CD14-positive monocyte (primary cell): ENCODE results near the gene CENPM. TPM values are rescaled to one million over a fixed set of nuclear protein-coding genes. Genes with fewer than 3 reads are reported as not detected.
A peak's percentile ranks its signal among the peaks of the same experiment; 100 is the strongest.

Source experiments
- DNase-seq, 3 donors: peaks; one replicate each; pipeline ENCODE4 v3.0.0-alpha.2; 2011 to 2022
- H2AFZ ChIP-seq: 2 replicates; pipeline ENCODE4 v1.6.0; 2012; ENCODE audit warnings: mild to moderate bottlenecking, low read depth, low read length, inconsistent platforms; ENCODE audit not compliant: insufficient read depth, poor library complexity, severe bottlenecking
- H3K27ac ChIP-seq, 2 donors: 1 replicate in 1 of 2; 2 replicates in 1 of 2; pipeline ENCODE4 v1.5.1; 2012 to 2013; ENCODE audit warnings: low read length in 2 of 2, control low read depth in 1 of 2, inconsistent platforms in 1 of 2, low read depth in 1 of 2, mild to moderate bottlenecking in 1 of 2
- H3K27me3 ChIP-seq, 2 donors: one replicate each; pipeline versions ENCODE4 v1.6.0 to v1.6.1; 2011 to 2013; ENCODE audit warnings: low read length in 2 of 2; ENCODE audit not compliant: control insufficient read depth in 2 of 2, insufficient read depth in 2 of 2
- H3K36me3 ChIP-seq, 2 donors: replicated peaks in 1 of 2; 1 replicate in 1 of 2; 2 replicates in 1 of 2; pipeline versions ENCODE4 v1.5.1 to v1.6.1; 2012 to 2013; ENCODE audit warnings: low read length in 2 of 2, control low read depth in 1 of 2, inconsistent platforms in 1 of 2, mild to moderate bottlenecking in 1 of 2; ENCODE audit not compliant: insufficient read depth in 2 of 2, control insufficient read depth in 1 of 2
- H3K4me1 ChIP-seq, 2 donors: 1 replicate in 1 of 2; 2 replicates in 1 of 2; pipeline versions ENCODE4 v1.5.1 to v1.6.1; 2012 to 2013; ENCODE audit warnings: low read length in 2 of 2, control low read depth in 1 of 2, inconsistent platforms in 1 of 2, mild to moderate bottlenecking in 1 of 2, moderate library complexity in 1 of 2; ENCODE audit not compliant: insufficient read depth in 2 of 2, control insufficient read depth in 1 of 2
- H3K4me2 ChIP-seq: replicated peaks from 2 replicates; pipeline ENCODE3; 2012; ENCODE audit warnings: low read length, moderate library complexity, mild to moderate bottlenecking; ENCODE audit not compliant: poor library complexity, severe bottlenecking; ENCODE audit errors: extremely low read depth
- H3K4me3 ChIP-seq, 3 experiments: fragments of 200-600 bp in 1 of 3; sonication (generic) in 1 of 3; replicated peaks in 1 of 3; 1 replicate in 2 of 3; 2 replicates in 1 of 3; pipeline ENCODE4 v1.5.1; 2011 to 2013; ENCODE audit warnings: low read length in 3 of 3, mild to moderate bottlenecking in 3 of 3, control low read depth in 2 of 3, low read depth in 2 of 3, inconsistent platforms in 1 of 3, moderate library complexity in 1 of 3
- H3K79me2 ChIP-seq: 2 replicates; pipeline ENCODE4 v1.6.0; 2012; ENCODE audit warnings: mild to moderate bottlenecking, control low read depth, inconsistent platforms, low read length, moderate library complexity; ENCODE audit not compliant: insufficient read depth
- H3K9ac ChIP-seq: 2 replicates; pipeline ENCODE4 v1.6.0; 2017; ENCODE audit warnings: low read length, mild to moderate bottlenecking; ENCODE audit not compliant: insufficient read depth, poor library complexity, severe bottlenecking
- H3K9me3 ChIP-seq, 2 donors: replicated peaks in 1 of 2; 1 replicate in 1 of 2; 2 replicates in 1 of 2; pipeline versions ENCODE4 v1.5.1 to v1.6.1; 2012 to 2013; ENCODE audit warnings: low read length in 2 of 2, control low read depth in 1 of 2; ENCODE audit not compliant: control insufficient read depth in 1 of 2, insufficient read depth in 1 of 2
- H4K20me1 ChIP-seq: 2 replicates; pipeline ENCODE4 v1.6.0; 2012; ENCODE audit warnings: mild to moderate bottlenecking, low read length, control low read depth, moderate library complexity; ENCODE audit not compliant: insufficient read depth
- H3K27ac Mint-ChIP-seq, 7 donors: one replicate each; pipeline ENCODE4 v1.8.0; 2020; ENCODE audit warnings: mild to moderate bottlenecking in 7 of 7, mixed read lengths in 7 of 7, moderate library complexity in 6 of 7, inconsistent platforms in 2 of 7
- H3K27me3 Mint-ChIP-seq, 3 donors: one replicate each; pipeline ENCODE4 v1.8.0; 2021 to 2022; ENCODE audit warnings: low read depth in 3 of 3, mild to moderate bottlenecking in 3 of 3, mixed read lengths in 3 of 3, moderate library complexity in 3 of 3, inconsistent platforms in 1 of 3
- H3K36me3 Mint-ChIP-seq, 2 donors: one replicate each; pipeline ENCODE4 v1.8.0; 2020; ENCODE audit warnings: mixed read lengths in 2 of 2, inconsistent platforms in 1 of 2, mild to moderate bottlenecking in 1 of 2
- H3K4me1 Mint-ChIP-seq: one replicate; pipeline ENCODE4 v1.8.0; 2020; ENCODE audit warnings: mild to moderate bottlenecking, mixed read lengths
- H3K4me3 Mint-ChIP-seq, 2 donors: one replicate each; pipeline ENCODE4 v1.8.0; 2020; ENCODE audit warnings: mild to moderate bottlenecking in 2 of 2, mixed read lengths in 2 of 2, moderate library complexity in 1 of 2
- H3K9me3 Mint-ChIP-seq, 7 donors: one replicate each; pipeline ENCODE4 v1.8.0; 2020 to 2022; ENCODE audit warnings: mixed read lengths in 7 of 7, mild to moderate bottlenecking in 6 of 7, moderate library complexity in 6 of 7, inconsistent platforms in 2 of 7
- CTCF ChIP-seq: fragments of 200-600 bp; IDR thresholded peaks from one replicate; pipeline ENCODE4 v1.8.0; 2022; ENCODE audit warnings: antibody characterized with exemption, mild to moderate bottlenecking
- WGBS: methylation state at CpG from one replicate; pipeline ENCODE4 v1.1.5; 2013; ENCODE audit warnings: missing lambda C conversion rate; ENCODE audit not compliant: insufficient coverage; 5-methylcytosine and 5-hydroxymethylcytosine counted together
- intact Hi-C, 2 donors: fragments of 100-400 bp; cut with micrococcal nuclease; formaldehyde crosslinking; loops; one replicate each; pipeline versions ENCODE4 v1.15.0 to v1.15.1; 2023
- polyA plus RNA-seq, 3 donors: library from polyadenylated mRNA; depleted of rRNA in 1 of 3; unstranded in 2 of 3; stranded (reverse) in 1 of 3; fragments of 300-500 nt in 2 of 3; fragments of >200 nt in 1 of 3; fragmentation: Illumina TruSeq in 2 of 3; gene quantifications; 1 replicate in 2 of 3; 2 replicates in 1 of 3; pipeline ENCODE4 v1.2.3, GENCODE V29; 2012 to 2021

The CENPM gene
- polyA plus RNA-seq, 3 donors: 0.20 TPM; not detected in 2

GRCh38 chr22:41943661-41944209 is 3.2 kb downstream of the CENPM start:
- peak overlapping the region in 1 of 2 donors; percentile 34 for H3K4me3 Mint-ChIP-seq
- Histone ChIP-seq H2AFZ (peak overlapping the region; percentile 13), H3K27ac (peak overlapping the region in 1 of 2 donors; percentile 13), H3K79me2 (peaks cover 17% of the 10 kb centered on the region), H3K9me3 (no peaks in the 10 kb centered on the region), H3K27me3 (no peaks in the 10 kb centered on the region), H3K9ac (no peak overlapping the region), H4K20me1 (no peaks in the 10 kb centered on the region), H3K4me2 (no peak overlapping the region), H3K36me3 (peaks cover 3% of the 10 kb centered on the region in 2 donors), H3K4me3 (no peak overlapping the region), H3K4me1 (peaks cover 26 to 36% of the 10 kb centered on the region in 2 donors)
- H3K27ac Mint-ChIP-seq: peak overlapping the region in 4 of 7 donors; percentile 59 to 83 (median 72)
- DNase-seq: peak in 1 of 3 donors; percentile 41
- H3K27me3 Mint-ChIP-seq: peaks cover 0 to 5% (median 0%) of the 10 kb centered on the region in 3 donors
- peaks cover 0 to 3% (median 0%) of the 10 kb centered on the region in 7 donors for H3K9me3 Mint-ChIP-seq
- WGBS: 33% methylated on average over 4 of the region's 9 CpGs
- peaks cover 9 to 23% of the 10 kb centered on the region in 2 donors for H3K36me3 Mint-ChIP-seq
- peaks cover 38% of the 10 kb centered on the region for H3K4me1 Mint-ChIP-seq
- no peak for TF ChIP-seq CTCF
- intact Hi-C loops: loop anchor here (5.0 kb wide), 2 partner anchors 111 to 276 kb away; partner anchors contain the start of gene SREBF2 (in 1 of the 2)

DNA sequence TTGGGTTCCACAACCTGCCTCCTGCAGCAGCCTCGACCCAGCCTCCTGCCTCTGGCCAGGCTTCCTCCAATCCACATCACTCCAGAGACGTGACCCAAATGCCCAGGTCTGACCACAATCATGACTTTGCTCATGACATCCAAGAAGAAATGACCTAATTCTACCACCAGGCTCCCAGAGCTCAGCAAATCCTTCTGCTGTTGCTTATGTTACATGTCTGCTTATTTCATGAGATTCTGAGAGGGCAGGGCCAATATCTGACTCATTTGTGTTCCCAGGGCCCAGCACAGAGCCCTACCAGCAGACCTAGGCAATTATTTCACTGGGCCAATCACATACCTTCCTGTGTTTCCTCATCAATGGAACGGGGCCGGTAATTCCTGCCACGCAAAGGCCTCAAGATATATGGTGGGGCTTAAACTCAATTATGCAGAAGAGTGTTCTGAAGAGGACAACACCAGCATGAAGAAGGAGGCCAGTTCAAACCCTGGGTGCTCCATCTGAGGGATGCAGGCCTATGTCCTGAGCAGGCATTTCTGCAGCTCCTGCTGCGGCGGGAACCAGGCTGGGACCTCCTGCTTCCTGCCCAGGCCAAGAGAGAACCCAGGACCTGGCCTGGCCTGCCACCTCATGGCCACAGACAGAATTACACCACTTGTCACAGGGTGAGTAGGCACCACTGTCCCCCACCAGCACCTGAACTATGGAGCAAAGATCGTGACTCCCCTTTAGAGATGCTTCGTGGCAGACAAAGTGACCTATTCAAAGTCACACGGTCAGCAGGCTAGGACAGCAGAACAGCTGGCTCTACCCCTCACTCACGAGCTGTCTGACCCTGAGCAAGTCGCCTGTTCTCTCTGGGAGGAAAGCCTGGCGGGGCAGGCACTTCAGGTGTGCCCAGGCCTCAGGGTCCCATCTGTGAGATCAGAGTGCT is 5.9 kb downstream of the CENPM start:
- Histone ChIP-seq H3K4me2 (peak overlapping the region; percentile 19), H4K20me1 (no peaks in the 10 kb centered on the region), H3K79me2 (peaks cover 12% of the 10 kb centered on the region), H3K36me3 (peaks cover 7 to 15% of the 10 kb centered on the region in 2 donors), H3K9me3 (no peaks in the 10 kb centered on the region), H2AFZ (peak overlapping the region; percentile 60), H3K27ac (no peak overlapping the region), H3K4me3 (no peak overlapping the region), H3K4me1 (peaks cover 18 to 24% of the 10 kb centered on the region in 2 donors), H3K27me3 (no peaks in the 10 kb centered on the region), H3K9ac (no peak overlapping the region)
- peak overlapping the region; percentile 17 to 91 (median 76) for H3K27ac Mint-ChIP-seq
- H3K36me3 Mint-ChIP-seq: peaks cover 17 to 46% of the 10 kb centered on the region in 2 donors
- DNase-seq: peak; percentile 70 to 78 (median 72)
- H3K9me3 Mint-ChIP-seq: peaks cover 0 to 3% (median 0%) of the 10 kb centered on the region in 7 donors
- peaks cover 32% of the 10 kb centered on the region for H3K4me1 Mint-ChIP-seq
- H3K27me3 Mint-ChIP-seq: peaks cover 0 to 5% (median 0%) of the 10 kb centered on the region in 3 donors
- TF ChIP-seq CTCF: peak; percentile 96
- peak overlapping the region in 1 of 2 donors; percentile 42 for H3K4me3 Mint-ChIP-seq
- intact Hi-C loops: loop anchor here (1.0 to 5.0 kb wide), 4 partner anchors 109 to 274 kb away; partner anchors contain the start of gene SREBF2 (in 1 of the 2)
- WGBS: 33% methylated on average over 12 of the region's 13 CpGs
